Stimulated activated CD4-positive, alpha-beta T cell treated with anti-CD3 and anti-CD28 coated beads, Interleukin-1b, Interleukin-23, amount 100 ng/mL, for 24 hours (primary cell): ENCODE measurements around the gene ARL14.

ENCODE experiments used
- DNase-seq, 4 experiments: peaks; one replicate each; pipeline ENCODE4 v3.0.0-alpha.2; 2020; ENCODE audit warnings: low read depth in 4 of 4, low spot score in 1 of 4

ARL14 gene

GRCh38 chr3:160719710-160720109, 42.8 kb downstream of the ARL14 start:
- DNase-seq = no peak

GRCh38 chr3:160720123-160720746, 43.3 kb downstream of the ARL14 start:
- DNase-seq = no peak

GRCh38 chr3:160722331-160722730, 45.4 kb downstream of the ARL14 start:
- no peak for DNase-seq

GRCh38 chr3:160725338-160725737, 48.4 kb downstream of the ARL14 start:
- no peak for DNase-seq
